ENCODE results near the gene ADAMTS3. TPM values are rescaled to one million over a fixed set of nuclear protein-coding genes. Genes with fewer than 3 reads are reported as not detected.

Gene ADAMTS3
- polyA plus RNA-seq, 1 donor (not counting 4 experiments of a cell fraction or from before 2014, with no cell fraction given) = 0.09 TPM

- Histone ChIP-seq H3K4me2 (ENCODE audit: control insufficient read depth, extremely low read depth, insufficient read depth, low read depth, low read length) (no peak overlapping the region), H4K20me1 (ENCODE audit: control insufficient read depth, extremely low read depth, insufficient read depth, low read length) (no peaks in the 10 kb centered on the region), H3K4me1 (ENCODE audit: control insufficient read depth, extremely low read depth, insufficient read depth, low read length) (no peaks in the 10 kb centered on the region), H3K9me1 (ENCODE audit: control insufficient read depth, extremely low read depth, insufficient read depth, low read length) (no peaks in the 10 kb centered on the region), H3K9ac (ENCODE audit: control insufficient read depth, extremely low read depth, insufficient read depth, low read length) (no peak overlapping the region), H3K79me2 (ENCODE audit: control insufficient read depth, insufficient read depth, low read length) (no peaks in the 10 kb centered on the region), H2AFZ (ENCODE audit: control insufficient read depth, low read length) (no peak overlapping the region), H3K27ac (ENCODE audit: control insufficient read depth, insufficient read depth, low read length) (no peak overlapping the region), H3K36me3 (ENCODE audit: control insufficient read depth in 2 of 2, extremely low read depth in 1 of 2, insufficient read depth in 2 of 2, low read length in 2 of 2) (no peaks in the 10 kb centered on the region), H3K4me3 (ENCODE audit: control insufficient read depth in 2 of 3, extremely low read depth in 1 of 3, insufficient read depth in 2 of 3, low read depth in 1 of 3, low read length in 3 of 3) (no peak overlapping the region), H3K27me3 (ENCODE audit: control insufficient read depth, extremely low read depth, insufficient read depth, low read length) (no peaks in the 10 kb centered on the region), H3K9me3 (ENCODE audit: control insufficient read depth, low read depth, low read length) (no peaks in the 10 kb centered on the region)
- DNase-seq (ENCODE audit: low read depth, low spot score) (no peak), FAIRE-seq (no peak)
- no peak for TF ChIP-seq CTCF (optimal IDR thresholded peaks at IDR 0.05 in 1 of 3, IDR thresholded peaks at IDR 0.05 in 1 of 3, conservative IDR thresholded peaks at IDR 0.05 in 1 of 3; ENCODE audit: extremely low read depth in 1 of 3, insufficient read depth in 2 of 3, low read length in 3 of 3)
- TF ChIP-seq EZH2 (IDR thresholded peaks at IDR 0.05; ENCODE audit: low read length) = no peak
- dilution Hi-C loops (cut with MboI; ENCODE audit: extremely low pct_ligation_motif_present, low sequenced_read_pairs) = no loop called here
Observed at GRCh38 chr4:72360075-72360474, 208.9 kb downstream of the ADAMTS3 start.

- dilution Hi-C loops (cut with MboI; ENCODE audit: extremely low pct_ligation_motif_present, low sequenced_read_pairs) = no loop called here
- Histone ChIP-seq H3K27me3 (ENCODE audit: control insufficient read depth, extremely low read depth, insufficient read depth, low read length) (no peaks in the 10 kb centered on the region), H3K36me3 (ENCODE audit: control insufficient read depth in 2 of 2, extremely low read depth in 1 of 2, insufficient read depth in 2 of 2, low read length in 2 of 2) (no peaks in the 10 kb centered on the region), H4K20me1 (ENCODE audit: control insufficient read depth, extremely low read depth, insufficient read depth, low read length) (no peaks in the 10 kb centered on the region), H2AFZ (ENCODE audit: control insufficient read depth, low read length) (no peak overlapping the region), H3K9me1 (ENCODE audit: control insufficient read depth, extremely low read depth, insufficient read depth, low read length) (no peaks in the 10 kb centered on the region), H3K27ac (ENCODE audit: control insufficient read depth, insufficient read depth, low read length) (no peak overlapping the region), H3K4me3 (ENCODE audit: control insufficient read depth in 2 of 3, extremely low read depth in 1 of 3, insufficient read depth in 2 of 3, low read depth in 1 of 3, low read length in 3 of 3) (no peak overlapping the region), H3K79me2 (ENCODE audit: control insufficient read depth, insufficient read depth, low read length) (no peaks in the 10 kb centered on the region), H3K9me3 (ENCODE audit: control insufficient read depth, low read depth, low read length) (no peaks in the 10 kb centered on the region), H3K4me2 (ENCODE audit: control insufficient read depth, extremely low read depth, insufficient read depth, low read depth, low read length) (no peak overlapping the region), H3K4me1 (ENCODE audit: control insufficient read depth, extremely low read depth, insufficient read depth, low read length) (no peaks in the 10 kb centered on the region), H3K9ac (ENCODE audit: control insufficient read depth, extremely low read depth, insufficient read depth, low read length) (no peak overlapping the region)
- FAIRE-seq = no peak
- DNase-seq (ENCODE audit: low read depth, low spot score) = no peak
- TF ChIP-seq CTCF (optimal IDR thresholded peaks at IDR 0.05 in 1 of 3, IDR thresholded peaks at IDR 0.05 in 1 of 3, conservative IDR thresholded peaks at IDR 0.05 in 1 of 3; ENCODE audit: extremely low read depth in 1 of 3, insufficient read depth in 2 of 3, low read length in 3 of 3) = no peak
- TF ChIP-seq EZH2 (IDR thresholded peaks at IDR 0.05; ENCODE audit: low read length) = no peak
Observed at GRCh38 chr4:72358483-72358882, 210.5 kb downstream of the ADAMTS3 start.

Measured in keratinocyte (primary cell).